Femur (tissue), 1 donor: Measurements from ENCODE around the gene BATF3.
"Not testable (repeated sequence)": the region's sequence is repeated elsewhere in the genome, so short reads cannot be mapped to it uniquely, and the experiment has no call there.

Experiments
- DNase-seq: peaks from one replicate; pipeline ENCODE4 v3.0.0-alpha.2; 2017

The BATF3 gene

DNA sequence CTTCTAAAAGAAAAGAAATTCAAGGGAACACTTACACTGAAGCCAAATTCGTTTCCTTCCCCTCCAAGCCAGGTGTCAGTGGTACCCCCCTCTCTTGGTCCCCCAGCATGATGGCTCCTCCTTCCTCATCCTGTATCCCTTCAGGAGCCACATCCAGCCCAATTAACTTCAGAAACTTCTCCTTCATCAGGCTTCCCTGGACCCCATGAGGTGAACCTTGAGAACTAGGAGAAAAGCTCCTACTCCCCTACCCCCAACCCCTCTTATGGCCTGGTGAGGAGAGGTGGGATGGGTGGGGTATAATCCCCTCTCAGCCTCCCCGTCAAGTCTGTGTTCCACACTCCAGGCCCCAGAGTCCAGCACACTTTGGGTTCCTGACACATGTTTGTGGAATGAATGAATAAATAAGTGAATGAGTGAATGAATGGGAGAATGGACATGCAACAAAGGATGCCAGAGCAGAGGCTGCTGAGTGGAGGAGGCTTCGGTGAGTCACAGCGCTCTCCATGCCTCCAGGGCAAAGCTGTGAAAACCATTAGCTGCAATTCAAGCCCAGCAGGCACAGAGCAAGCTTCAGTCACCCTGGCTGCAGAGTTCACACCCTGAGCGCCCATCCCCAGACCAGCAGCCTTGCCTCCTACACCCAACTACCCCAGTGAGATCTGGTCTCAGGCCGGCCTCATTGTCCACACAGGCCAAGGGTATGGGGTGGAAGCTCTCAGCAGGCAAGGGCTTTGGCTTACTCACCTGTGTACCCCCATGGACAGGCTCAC lies 43.8 kb downstream of the BATF3 start:
- no peak for DNase-seq

- no peak for DNase-seq
These were observed 47.0 kb downstream of the BATF3 start for GRCh38 chr1:212652609-212653008.

DNA sequence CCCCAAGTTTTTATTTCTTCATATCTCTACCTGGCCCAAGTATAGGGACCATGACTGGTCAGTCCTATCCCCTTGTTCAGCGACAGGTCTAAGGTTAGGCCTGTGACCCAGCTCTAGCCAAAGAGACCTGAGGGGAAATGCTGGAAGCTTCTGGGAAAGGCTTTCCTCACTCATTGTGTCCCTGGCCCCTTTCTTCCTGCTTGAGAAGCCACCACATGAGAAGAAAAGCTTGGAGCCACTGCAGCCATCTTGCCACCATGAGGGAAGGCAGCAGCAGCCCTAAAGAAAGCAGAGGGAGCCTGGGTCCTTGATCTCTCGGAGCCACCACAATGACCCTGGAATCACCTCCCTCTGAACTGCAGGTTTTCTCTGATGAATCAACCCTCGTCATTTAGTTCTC lies 47.7 kb downstream of the BATF3 start:
- no peak for DNase-seq

- DNase-seq, result no peak
These were observed 48.1 kb downstream of the BATF3 start for GRCh38 chr1:212651521-212651920.

GRCh38 chr1:212650228-212650627 lies 49.4 kb downstream of the BATF3 start:
- DNase-seq, result no peak

DNA sequence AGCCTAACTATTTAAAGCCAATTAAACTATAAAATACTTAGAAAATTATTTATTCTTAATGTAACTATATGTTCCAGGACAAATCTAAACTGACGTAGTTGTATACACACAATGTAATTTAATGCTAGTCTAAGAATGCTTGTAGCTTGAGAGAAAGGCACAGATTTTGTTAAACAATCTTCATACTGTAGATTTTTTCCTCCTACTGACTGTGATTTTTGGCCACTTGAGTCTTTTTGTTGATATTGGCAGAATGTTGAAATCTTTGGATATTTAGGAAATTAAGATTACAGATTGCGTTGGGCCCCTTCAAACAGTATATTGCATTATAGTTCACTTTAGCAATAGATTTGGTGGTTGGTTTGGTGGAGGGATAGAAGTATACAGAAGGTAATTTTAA lies 50.6 kb downstream of the BATF3 start:
- DNase-seq, result no peak

- no peak for DNase-seq
These were observed 51.2 kb downstream of the BATF3 start for GRCh38 chr1:212648431-212648830.

GRCh38 chr1:212647004-212647403 lies 52.6 kb downstream of the BATF3 start:
- no peak for DNase-seq

- no peak for DNase-seq
These were observed 53.1 kb downstream of the BATF3 start for GRCh38 chr1:212646588-212646987.

DNA sequence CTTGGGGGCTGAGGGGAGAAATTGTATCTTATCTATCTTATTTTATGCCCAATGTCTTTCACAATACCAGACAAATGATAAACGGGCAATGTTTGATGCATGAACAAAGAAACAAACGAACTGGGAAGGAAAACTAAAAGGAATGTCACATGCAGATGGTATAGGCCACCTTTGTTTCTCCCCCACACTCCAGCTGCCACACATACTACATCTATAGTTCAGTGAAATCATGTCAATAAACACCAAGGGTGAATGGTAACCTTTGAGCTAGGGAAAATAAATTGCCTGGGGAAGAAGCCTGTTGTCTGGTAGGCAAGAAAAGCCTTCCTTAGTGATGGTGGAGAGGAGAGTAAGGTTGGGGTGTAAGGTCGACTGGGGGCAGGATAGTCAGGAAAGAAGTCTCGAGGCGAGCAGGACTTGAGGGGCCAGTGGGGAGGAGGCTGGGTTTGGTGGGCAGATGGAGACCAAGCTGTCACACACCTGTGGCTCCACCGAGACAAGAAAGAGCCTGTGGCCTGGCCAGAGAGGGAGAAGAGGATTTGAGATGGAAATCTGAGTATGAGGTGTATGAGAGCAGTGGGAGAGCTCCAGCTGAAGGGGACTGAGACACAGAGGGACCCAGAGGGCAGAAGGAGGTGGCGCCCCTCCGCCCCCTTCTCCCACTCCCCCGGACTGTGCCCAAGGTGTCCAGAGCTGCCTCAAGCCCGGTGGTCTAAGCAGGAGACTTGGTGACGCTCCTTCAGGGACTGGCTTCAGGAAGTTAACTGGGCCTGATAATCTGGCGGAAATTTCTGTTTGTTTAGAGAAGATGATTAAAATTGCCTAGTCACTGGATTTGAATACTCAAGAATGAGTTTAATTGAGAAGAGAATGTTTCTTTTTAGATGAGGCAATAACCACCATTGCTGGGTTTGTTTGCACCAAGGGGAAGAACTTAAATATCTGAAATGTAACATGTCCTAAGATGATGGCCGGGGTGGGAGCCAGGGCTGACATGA lies 53.8 kb downstream of the BATF3 start:
- no peak for DNase-seq

GRCh38 chr1:212644866-212645545 lies 54.6 kb downstream of the BATF3 start:
- no peak for DNase-seq

DNA sequence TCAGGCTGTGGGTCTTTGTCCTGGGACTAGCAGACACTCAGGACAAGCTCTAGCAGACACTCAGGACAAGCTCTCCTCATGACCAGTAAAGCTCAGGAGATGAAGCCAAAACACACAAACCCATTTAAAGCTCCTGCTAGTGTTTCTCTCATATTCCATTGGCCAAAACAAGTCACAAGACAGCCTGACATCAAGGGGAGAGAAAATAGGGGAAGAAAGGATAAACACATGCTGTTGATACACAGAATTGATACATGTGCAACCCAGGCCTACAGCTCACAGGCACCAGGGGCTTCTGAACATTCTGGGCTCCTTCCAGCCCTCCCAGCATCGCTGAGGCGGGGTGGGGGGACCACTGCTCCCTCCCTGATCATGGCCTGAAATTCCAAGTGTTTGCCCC lies 55.8 kb downstream of the BATF3 start:
- no peak for DNase-seq

DNA sequence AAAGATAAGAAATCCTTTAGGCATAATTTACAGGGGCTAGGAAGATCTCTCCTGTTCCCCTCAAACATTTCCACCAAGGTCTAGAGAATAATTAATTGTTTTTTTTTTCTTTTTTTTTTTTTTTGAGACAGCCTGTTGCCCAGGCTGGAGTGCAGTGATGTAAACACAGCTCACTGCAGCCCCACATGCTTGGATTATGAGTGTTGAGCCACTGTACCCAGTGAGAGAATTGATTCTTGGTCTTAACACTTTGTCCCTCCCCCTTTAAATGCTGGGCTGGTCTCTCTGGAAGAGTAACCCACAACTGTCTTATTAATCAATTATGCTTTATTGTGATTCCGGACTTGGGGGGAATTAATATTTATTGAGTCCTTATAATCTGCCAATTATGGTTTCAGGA lies 57.7 kb downstream of the BATF3 start:
- DNase-seq, result no peak

DNA sequence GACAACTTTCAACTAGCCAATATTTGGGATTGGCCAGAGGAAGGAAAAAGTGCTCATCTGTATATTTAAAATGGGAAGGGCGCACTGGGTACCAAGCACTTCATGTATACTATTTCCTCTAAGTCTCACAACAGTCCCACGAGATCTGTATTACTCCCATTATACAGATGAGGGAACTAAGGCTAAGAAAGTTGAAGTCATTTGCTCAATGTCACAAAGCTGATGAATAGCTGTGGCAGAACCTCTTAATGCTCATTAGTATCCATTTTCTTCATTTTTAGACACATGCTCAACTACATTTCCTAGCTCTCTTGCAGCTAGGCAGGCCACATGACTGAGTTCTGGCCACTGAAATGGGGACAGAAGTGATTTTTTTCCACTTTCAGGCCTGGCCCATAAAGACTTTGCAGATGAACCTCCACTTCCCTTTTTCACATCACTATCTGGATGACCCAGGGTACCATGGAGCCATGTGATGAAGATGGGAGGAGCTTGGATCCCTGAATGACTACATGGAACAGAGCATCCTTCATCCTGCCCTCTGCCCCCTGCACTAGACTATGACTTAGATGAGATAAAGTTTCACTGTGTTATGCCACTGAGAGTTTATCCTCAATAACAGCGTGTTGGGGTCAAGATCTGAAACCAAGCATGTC lies 59.3 kb downstream of the BATF3 start:
- no peak for DNase-seq

DNA sequence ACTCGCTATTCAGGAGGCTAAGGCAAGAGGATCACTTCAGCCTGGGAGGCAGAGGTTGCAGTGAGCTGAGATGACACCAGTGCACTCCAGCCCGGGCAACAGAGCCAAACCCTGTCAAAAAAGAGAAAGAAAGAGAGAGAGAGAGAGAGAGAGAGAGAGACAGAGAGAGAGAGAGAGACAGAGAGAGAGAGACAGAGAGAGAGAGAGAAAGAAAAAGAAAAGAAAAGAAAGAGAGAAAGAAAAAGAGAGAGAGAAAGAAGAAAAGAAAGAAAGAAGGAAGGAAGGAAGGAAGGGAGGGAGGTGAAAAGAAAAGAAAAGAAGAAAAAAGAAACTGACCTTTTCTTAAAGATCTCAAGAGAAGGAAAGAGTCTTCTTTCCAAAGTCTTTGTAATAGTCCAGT lies 60.1 kb downstream of the BATF3 start:
- DNase-seq, result not testable (repeated sequence)

GRCh38 chr1:212638492-212639151 lies 61.0 kb downstream of the BATF3 start:
- peak; percentile 35 for DNase-seq

- DNase-seq, result no peak
These were observed 61.7 kb downstream of the BATF3 start for GRCh38 chr1:212637902-212638301.
